ENCODE measurements around the gene KIF3C.

KIF3C gene

GRCh38 chr2:25983735-25984134 is 1.4 kb upstream of the KIF3C start:
- DNase-seq (ENCODE audit: low read depth): no peak
- H3K4me3 ChIP-seq (ENCODE audit: control insufficient read depth, low read depth, low read length): no peak overlapping the region
- no peak for TF ChIP-seq CTCF (IDR thresholded peaks at IDR 0.05; ENCODE audit: control insufficient read depth, insufficient read depth, low read depth, low read length, missing control alignments)

- no peak for DNase-seq (ENCODE audit: low read depth)
- TF ChIP-seq CTCF (IDR thresholded peaks at IDR 0.05; ENCODE audit: control insufficient read depth, insufficient read depth, low read depth, low read length, missing control alignments): no peak
- H3K4me3 ChIP-seq (ENCODE audit: control insufficient read depth, low read depth, low read length): peak overlapping the region; percentile 80
Measured at GRCh38 chr2:25982968-25983280, 627 bp upstream of the KIF3C start.

GRCh38 chr2:25981596-25982272 is 563 bp downstream of the KIF3C start:
- H3K4me3 ChIP-seq (ENCODE audit: control insufficient read depth, low read depth, low read length): peak overlapping the region; percentile 80
- DNase-seq (ENCODE audit: low read depth): no peak

GRCh38 chr2:25980951-25981350 is 1.3 kb downstream of the KIF3C start:
- H3K4me3 ChIP-seq (ENCODE audit: control insufficient read depth, low read depth, low read length): no peak overlapping the region
- DNase-seq (ENCODE audit: low read depth): no peak
- TF ChIP-seq CTCF (IDR thresholded peaks at IDR 0.05; ENCODE audit: control insufficient read depth, insufficient read depth, low read depth, low read length, missing control alignments): no peak

More at GRCh38 chr2:25981596-25982272, 563 bp downstream of the KIF3C start:
- no peak for TF ChIP-seq CTCF (IDR thresholded peaks at IDR 0.05; ENCODE audit: control insufficient read depth, insufficient read depth, low read depth, low read length, missing control alignments)

GRCh38 chr2:25980076-25980887 is 2.0 kb downstream of the KIF3C start:
- no peak overlapping the region for H3K4me3 ChIP-seq (ENCODE audit: control insufficient read depth, low read depth, low read length)
- TF ChIP-seq CTCF (IDR thresholded peaks at IDR 0.05; ENCODE audit: control insufficient read depth, insufficient read depth, low read depth, low read length, missing control alignments): no peak
- no peak for DNase-seq (ENCODE audit: low read depth)

- TF ChIP-seq CTCF (IDR thresholded peaks at IDR 0.05; ENCODE audit: control insufficient read depth, insufficient read depth, low read depth, low read length, missing control alignments): no peak
- H3K4me3 ChIP-seq (ENCODE audit: control insufficient read depth, low read depth, low read length): no peak overlapping the region
- DNase-seq (ENCODE audit: low read depth): no peak
Measured at GRCh38 chr2:25979001-25979400, 3.3 kb downstream of the KIF3C start.
